ENCODE results near the gene MECP2. TPM values are rescaled to one million over a fixed set of nuclear protein-coding genes. Genes with fewer than 3 reads are reported as not detected.
"Not testable (repeated sequence)": the region's sequence is repeated elsewhere in the genome, so short reads cannot be mapped to it uniquely, and the experiment has no call there.

Gene MECP2
- total RNA-seq, 4 donors from 2014 or later, result 22.1 to 53.1 (median 37.8) TPM

DNA sequence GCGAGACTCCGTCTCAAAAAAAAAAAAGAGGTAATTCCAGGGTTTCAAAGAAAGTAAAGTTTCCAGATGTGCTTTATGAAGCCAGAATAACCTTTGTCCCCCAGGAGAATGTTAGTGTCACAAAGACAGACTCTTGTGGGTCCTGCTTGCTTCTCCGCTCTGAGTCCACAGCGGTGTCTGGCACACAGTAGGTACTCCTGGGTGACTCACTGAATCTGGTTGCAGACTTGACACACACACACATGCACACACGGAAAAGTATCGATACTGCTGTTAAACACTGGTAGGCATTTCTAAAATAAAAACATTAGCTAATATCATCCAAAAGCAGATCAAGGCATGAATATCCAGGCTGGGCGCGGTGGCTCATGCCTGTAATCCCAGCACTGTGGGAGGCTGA, 102.0 kb downstream of the MECP2 start:
- Histone ChIP-seq H3K36me3 (no peaks in the 10 kb centered on the region), H3K27me3 (no peaks in the 10 kb centered on the region), H3K27ac (no peak overlapping the region), H3K9me3 (no peaks in the 10 kb centered on the region), H3K4me3 (no peak overlapping the region), H3K4me1 (no peaks in the 10 kb centered on the region)
- intact Hi-C loops (cut with DNase I; ENCODE audit: low total_unique reads) (no loop called here), in situ Hi-C loops (cut with MboI; ENCODE audit: low pct_ligation_motif_present in 1 of 4, low pct_unique_long_range_greater_than_20kb in 1 of 4, low sequenced_read_pairs in 3 of 4) (no loop called here)
- TF ChIP-seq, protein P1, sequence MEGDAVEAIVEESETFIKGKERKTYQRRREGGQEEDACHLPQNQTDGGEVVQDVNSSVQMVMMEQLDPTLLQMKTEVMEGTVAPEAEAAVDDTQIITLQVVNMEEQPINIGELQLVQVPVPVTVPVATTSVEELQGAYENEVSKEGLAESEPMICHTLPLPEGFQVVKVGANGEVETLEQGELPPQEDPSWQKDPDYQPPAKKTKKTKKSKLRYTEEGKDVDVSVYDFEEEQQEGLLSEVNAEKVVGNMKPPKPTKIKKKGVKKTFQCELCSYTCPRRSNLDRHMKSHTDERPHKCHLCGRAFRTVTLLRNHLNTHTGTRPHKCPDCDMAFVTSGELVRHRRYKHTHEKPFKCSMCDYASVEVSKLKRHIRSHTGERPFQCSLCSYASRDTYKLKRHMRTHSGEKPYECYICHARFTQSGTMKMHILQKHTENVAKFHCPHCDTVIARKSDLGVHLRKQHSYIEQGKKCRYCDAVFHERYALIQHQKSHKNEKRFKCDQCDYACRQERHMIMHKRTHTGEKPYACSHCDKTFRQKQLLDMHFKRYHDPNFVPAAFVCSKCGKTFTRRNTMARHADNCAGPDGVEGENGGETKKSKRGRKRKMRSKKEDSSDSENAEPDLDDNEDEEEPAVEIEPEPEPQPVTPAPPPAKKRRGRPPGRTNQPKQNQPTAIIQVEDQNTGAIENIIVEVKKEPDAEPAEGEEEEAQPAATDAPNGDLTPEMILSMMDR (IDR thresholded peaks at IDR 0.05), result no peak
- TF ChIP-seq EP300 (IDR thresholded peaks at IDR 0.05; ENCODE audit: low read depth) (no peak), POLR2AphosphoS5 (IDR thresholded peaks at IDR 0.05) (no peak), POLR2A (IDR thresholded peaks at IDR 0.05) (no peak)
- no peak for DNase-seq
- 97% methylated on average over 8 of the region's 8 CpGs; no CpG with 5 or more reads in 1 of the 2 donors for WGBS, 2 donors (ENCODE audit: low coverage in 1 of 2)

DNA sequence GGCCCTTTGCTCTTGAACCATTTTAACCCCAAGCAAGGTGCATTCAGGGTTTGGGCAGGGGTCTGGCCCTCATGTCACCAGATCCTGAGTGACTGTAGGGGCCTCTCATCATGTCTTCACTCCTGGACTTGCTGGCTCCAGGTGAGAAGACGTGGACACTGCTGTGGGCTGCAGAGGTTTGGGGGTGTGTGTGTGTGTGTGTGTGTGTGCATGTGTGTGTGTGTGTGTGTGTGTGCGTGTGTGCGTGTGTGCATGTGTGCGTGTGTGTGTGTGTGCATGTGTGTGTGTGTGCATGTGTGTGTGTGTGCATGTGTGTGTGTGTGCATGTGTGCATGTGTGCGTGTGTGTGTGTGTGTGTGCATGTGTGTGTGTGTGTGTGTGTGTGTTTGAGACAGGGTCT, 103.1 kb downstream of the MECP2 start:
- 50% methylated on average over 5 of the region's 5 CpGs; no CpG with 5 or more reads in 1 of the 2 donors for WGBS, 2 donors (ENCODE audit: low coverage in 1 of 2)
- in situ Hi-C loops (cut with MboI; ENCODE audit: low pct_ligation_motif_present in 1 of 4, low pct_unique_long_range_greater_than_20kb in 1 of 4, low sequenced_read_pairs in 3 of 4); DNase-seq: not testable (repeated sequence)

DNA sequence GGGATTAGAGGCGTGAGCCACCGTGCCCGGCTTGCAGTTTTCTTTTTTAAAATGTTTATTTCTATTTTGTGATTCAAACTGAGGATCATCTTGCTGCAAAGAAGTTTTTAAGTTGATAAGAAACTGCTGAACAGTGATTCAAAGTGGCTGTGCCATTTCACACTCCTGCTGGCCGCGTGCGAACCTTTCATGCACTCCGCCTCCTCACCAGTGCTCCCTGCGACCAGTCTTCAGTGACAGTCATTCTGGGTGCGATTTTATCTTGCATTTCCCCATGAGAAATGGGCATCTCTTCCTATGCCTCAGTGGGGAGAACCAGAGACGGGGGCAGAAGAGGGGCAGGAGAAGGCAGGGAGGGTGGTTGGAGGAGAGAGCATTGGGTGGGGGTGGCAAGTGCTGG, 103.5 kb downstream of the MECP2 start:
- Histone ChIP-seq H3K4me3 (no peak overlapping the region), H3K27me3 (no peaks in the 10 kb centered on the region), H3K27ac (no peak overlapping the region), H3K36me3 (no peaks in the 10 kb centered on the region), H3K9me3 (no peaks in the 10 kb centered on the region), H3K4me1 (no peaks in the 10 kb centered on the region)
- intact Hi-C loops (cut with DNase I; ENCODE audit: low total_unique reads) (no loop called here), in situ Hi-C loops (cut with MboI; ENCODE audit: low pct_ligation_motif_present in 1 of 4, low pct_unique_long_range_greater_than_20kb in 1 of 4, low sequenced_read_pairs in 3 of 4) (no loop called here)
- DNase-seq, result no peak
- no peak for TF ChIP-seq EP300 (IDR thresholded peaks at IDR 0.05; ENCODE audit: low read depth)
- TF ChIP-seq, protein P1 (IDR thresholded peaks at IDR 0.05), result no peak
- TF ChIP-seq POLR2AphosphoS5 (IDR thresholded peaks at IDR 0.05), result no peak
- no peak for TF ChIP-seq POLR2A (IDR thresholded peaks at IDR 0.05)
- WGBS, 2 donors (ENCODE audit: low coverage in 1 of 2), result 88% methylated on average over 10 of the region's 10 CpGs; no CpG with 5 or more reads in 1 of the 2 donors

More for the DNA sequence above, 103.1 kb downstream of the MECP2 start:
- H3K27ac ChIP-seq; intact Hi-C loops (cut with DNase I; ENCODE audit: low total_unique reads); H3K27me3 ChIP-seq; H3K36me3 ChIP-seq; H3K4me3 ChIP-seq; H3K9me3 ChIP-seq; H3K4me1 ChIP-seq: not testable (repeated sequence)

DNA sequence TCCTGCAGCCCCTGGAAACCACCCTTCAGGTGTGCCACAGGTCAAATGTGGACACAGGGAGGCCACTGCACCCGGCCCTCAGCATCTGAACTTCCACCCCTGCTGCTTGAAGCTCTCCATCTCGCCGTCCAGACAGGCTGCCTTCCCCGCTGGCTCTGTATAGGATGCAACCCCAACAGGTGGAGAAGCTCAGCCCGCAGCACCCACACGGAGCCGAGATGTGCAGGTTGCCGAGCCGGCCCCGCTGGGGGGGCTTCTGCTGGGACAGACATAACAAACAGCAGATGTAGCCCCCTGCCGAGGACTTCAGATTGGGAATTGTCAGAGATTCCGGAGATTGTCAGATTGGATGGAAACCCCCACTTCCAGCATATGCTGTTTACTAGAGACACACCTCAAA, 104.4 kb downstream of the MECP2 start:
- intact Hi-C loops (cut with DNase I; ENCODE audit: low total_unique reads), result no loop called here
- no peak for DNase-seq
- TF ChIP-seq EP300 (IDR thresholded peaks at IDR 0.05; ENCODE audit: low read depth) (no peak), POLR2A (IDR thresholded peaks at IDR 0.05) (no peak), POLR2AphosphoS5 (IDR thresholded peaks at IDR 0.05) (no peak)
- TF ChIP-seq, protein P1 (IDR thresholded peaks at IDR 0.05), result no peak
- no peaks in the 10 kb centered on the region for H3K27me3 ChIP-seq
- H3K9me3 ChIP-seq, result no peaks in the 10 kb centered on the region
- WGBS, 2 donors (ENCODE audit: low coverage in 1 of 2), result 81% methylated on average over 12 of the region's 12 CpGs; no CpG with 5 or more reads in 1 of the 2 donors
- no peaks in the 10 kb centered on the region for H3K36me3 ChIP-seq
- no peaks in the 10 kb centered on the region for H3K4me1 ChIP-seq
- H3K27ac ChIP-seq, result no peak overlapping the region
- in situ Hi-C loops (cut with MboI; ENCODE audit: low pct_ligation_motif_present in 1 of 4, low pct_unique_long_range_greater_than_20kb in 1 of 4, low sequenced_read_pairs in 3 of 4), result no loop called here
- H3K4me3 ChIP-seq, result no peak overlapping the region

DNA sequence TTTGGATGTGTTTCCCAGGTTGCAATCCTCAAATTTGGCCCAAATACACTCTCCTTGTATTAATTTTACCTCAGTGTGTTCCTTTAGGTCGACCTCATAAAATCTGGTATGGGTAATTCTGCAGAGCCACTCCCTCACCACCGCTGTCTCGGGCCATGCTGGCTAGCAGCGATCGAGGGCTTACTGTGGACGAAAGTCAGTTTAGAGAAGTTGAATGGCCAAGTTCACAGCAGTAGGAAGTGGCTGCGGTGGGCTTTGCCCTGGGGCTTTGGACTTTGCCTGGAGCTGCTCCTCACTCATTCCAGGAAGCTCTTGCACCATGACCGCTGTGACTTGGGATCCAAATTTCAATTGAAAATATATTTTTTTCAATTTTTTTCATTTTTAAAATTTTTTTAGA, 105.3 kb downstream of the MECP2 start:
- no peak overlapping the region for H3K27ac ChIP-seq
- in situ Hi-C loops (cut with MboI; ENCODE audit: low pct_ligation_motif_present in 1 of 4, low pct_unique_long_range_greater_than_20kb in 1 of 4, low sequenced_read_pairs in 3 of 4), result no loop called here
- H3K4me3 ChIP-seq, result no peak overlapping the region
- no peak for DNase-seq
- H3K4me1 ChIP-seq, result no peaks in the 10 kb centered on the region
- TF ChIP-seq, protein P1 (IDR thresholded peaks at IDR 0.05), result no peak
- H3K36me3 ChIP-seq, result no peaks in the 10 kb centered on the region
- H3K9me3 ChIP-seq, result no peaks in the 10 kb centered on the region
- H3K27me3 ChIP-seq, result no peaks in the 10 kb centered on the region
- WGBS, 2 donors (ENCODE audit: low coverage in 1 of 2), result 90% methylated on average over 8 of the region's 8 CpGs; no CpG with 5 or more reads in 1 of the 2 donors
- intact Hi-C loops (cut with DNase I; ENCODE audit: low total_unique reads), result no loop called here
